GM18499 (cell line): ENCODE data around the gene FAM13A.

ENCODE experiments used
- ATAC-seq: cut with Tn5 transposase; IDR thresholded peaks from one replicate; pipeline ENCODE4 v1.9.1; 2021; ENCODE audit warnings: moderate number of reproducible peaks; ENCODE audit not compliant: insufficient read depth, unreplicated experiment

FAM13A gene

DNA sequence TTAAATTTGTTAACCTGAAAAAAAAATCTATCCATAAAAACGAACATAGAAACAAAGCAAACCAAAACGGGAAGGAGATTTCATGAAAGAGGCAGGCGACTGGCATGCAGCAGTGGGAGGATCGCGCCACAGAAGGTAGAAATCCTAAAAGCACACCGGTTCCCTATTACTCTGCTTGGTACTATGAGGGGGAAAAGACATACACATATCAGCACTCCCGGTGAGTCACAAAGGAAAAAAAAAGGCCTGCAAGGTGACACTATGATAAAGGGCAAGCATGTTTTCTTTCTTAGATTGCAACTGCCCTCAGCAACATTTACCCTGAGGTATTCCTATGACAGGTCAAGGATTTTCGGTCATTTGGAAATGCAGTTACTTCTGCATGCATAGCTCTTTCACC is 298.7 kb downstream of the FAM13A start:
- no peak for ATAC-seq

DNA sequence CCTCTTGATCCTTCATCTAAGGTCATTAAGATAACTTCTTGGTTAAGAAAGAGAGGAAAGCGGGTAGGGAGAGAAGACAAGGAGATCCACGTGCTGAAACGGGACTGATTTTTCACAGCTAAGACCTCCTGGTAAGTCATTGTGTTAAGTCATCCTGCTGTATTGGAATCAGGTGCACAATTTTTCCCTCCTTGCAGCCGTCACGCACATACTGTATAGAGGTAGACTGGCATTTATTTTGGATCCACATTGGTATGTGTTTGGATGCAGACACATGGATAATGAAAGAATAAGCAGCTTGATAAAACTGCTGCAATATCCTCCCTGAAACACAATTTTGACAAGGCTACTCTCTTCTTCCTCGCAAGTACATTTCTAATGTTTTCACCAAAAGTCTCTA is 299.2 kb downstream of the FAM13A start:
- no peak for ATAC-seq

DNA sequence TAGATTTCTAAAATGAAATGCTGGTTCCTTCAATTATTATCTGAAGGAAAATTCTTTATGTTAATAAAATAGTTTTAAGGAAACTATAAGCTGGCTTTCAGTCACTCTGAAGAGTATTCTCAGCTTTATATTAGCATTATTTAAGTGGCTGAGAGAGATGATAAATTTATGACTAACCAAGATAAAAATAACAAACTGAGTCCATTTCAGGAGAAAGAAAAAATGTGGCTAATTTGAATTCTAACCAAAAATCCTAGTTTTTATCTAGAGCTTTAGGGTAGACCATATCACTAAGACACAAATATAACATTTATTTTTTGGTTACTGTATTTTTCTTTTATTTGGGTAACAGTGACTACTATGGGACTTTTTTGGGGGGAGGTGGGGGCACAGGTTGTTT is 299.9 kb downstream of the FAM13A start:
- ATAC-seq = no peak

DNA sequence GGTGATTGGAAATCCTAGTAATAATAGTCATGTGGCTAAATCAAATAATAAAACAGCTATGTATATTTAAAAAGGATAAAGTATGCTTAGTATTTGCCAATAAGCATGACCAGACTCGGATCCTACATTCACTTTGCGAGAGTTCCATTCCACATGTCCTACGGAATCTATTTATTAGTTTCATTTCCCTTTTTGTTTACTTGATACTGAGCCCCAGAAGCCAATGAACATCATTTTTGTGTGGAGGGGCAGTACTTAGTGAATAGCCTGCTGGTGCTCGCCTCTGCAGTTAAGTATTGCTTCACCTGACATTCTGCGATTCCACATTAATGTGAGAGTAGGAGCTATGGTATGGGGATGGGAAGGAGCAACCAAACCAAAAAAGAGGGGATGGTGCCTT is 300.8 kb downstream of the FAM13A start:
- ATAC-seq = no peak

DNA sequence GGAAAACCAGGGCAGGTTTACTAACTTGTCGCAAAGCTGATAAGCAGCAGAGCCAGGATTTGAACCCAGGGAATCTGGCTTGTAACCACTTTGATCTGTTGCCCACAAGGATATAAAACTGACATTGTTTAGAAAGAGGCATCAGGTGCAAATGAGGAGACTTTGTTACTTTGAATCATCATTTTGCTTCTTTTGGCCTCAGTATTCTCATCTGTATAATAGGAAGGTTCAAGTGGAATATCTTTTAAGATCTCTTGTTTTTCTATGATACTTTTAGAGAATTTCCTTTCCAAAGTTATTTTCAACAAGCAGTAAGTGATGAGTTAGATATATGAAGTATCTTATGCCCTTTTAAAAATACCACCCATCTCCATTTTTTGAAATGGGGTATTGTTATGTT is 301.5 kb downstream of the FAM13A start:
- no peak for ATAC-seq

DNA sequence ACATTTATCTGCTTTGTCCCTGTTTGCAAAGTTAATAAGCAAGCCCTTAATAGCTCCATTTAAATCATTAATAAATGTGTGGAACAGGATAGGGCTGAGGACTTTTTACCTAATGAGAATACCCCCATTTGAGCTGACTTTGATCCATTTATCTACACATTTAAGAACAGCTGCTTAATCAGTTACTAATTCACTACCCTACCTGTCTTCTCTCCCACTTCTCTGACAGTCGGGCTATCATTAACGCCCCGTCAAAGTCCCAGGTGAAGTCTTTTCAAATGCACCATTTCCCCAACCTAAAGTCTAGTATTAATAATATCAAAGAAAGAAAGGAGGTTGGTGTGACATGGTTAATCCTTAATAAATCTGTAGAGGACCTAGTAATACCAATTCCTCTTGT is 302.2 kb downstream of the FAM13A start:
- ATAC-seq = no peak

DNA sequence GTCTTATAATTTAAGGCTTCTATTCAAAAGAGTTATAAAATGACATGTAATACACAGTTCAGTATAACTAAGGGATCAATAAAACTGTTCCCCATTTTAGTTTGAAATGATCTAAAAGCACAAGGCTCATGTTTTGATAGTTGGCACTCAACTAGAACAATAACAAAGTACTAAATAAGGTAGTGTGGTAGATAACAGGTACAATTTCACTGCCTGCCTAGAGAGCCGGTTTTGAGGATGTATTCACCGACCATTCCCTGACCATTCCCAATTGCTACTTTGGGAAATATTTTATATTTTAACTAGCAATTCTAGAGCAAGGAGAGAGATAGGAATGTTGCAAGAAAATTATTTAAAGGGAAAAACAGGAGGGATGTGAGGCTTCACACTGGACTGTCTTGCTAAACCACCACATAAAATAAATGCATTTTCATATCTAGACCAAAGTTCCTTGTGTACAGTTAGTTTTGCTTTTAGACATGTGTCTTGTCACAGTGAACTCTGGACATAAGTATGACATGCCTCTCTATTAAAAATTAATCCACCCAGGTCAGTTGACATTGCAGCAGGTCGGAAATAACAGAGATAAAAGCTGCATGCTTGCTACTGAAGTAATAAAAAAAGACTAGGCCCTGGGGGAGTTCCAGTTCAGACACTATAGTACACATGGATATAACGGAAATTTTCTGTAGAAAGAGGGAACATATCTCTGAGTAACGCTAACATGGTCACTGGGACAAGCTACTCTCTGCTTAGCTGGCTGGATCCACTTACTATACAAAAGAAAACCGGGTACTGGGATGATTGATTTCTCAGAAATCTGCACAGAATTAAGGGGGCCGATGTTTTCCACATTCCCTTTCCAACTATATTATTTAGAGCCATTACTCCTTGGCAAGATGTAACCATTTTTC is 303.1 kb downstream of the FAM13A start:
- ATAC-seq = no peak

DNA sequence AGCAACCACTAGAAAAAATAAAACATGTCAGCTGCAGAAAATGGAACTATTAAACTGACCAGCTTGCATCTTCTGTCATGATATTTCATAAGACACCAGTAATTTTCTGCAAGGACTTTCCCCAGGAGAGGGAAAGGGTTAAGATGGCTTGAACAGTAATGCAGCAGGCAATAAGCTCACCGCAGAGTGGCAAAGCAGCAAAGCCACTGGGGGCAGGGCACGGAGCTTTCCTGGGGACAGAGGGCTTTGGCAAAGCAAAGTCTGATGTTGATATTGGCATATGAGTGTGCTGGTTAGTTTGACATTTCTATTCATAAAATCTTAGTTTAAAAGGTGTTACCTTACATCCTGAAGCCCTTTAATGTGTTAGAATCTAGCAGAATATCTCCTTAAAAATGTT is 304.2 kb downstream of the FAM13A start:
- no peak for ATAC-seq

DNA sequence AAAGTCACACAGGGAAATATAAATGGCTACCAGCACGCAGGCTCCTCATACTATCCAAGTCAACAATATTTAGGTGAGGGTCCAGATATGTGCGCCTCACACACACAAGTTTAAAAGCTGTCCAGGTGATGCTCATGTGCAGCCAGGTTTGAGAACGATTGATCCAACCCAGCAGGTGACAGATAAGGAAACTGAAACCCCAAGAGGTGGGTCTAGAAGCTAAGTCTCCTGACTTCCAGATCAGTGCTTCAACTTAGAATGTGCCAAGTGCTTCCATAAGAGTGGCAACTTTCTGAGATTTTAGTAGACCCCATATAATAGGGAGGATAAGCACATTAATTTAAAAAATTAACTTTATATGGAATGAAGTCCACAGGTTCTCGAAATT is 304.9 kb downstream of the FAM13A start:
- ATAC-seq = no peak

DNA sequence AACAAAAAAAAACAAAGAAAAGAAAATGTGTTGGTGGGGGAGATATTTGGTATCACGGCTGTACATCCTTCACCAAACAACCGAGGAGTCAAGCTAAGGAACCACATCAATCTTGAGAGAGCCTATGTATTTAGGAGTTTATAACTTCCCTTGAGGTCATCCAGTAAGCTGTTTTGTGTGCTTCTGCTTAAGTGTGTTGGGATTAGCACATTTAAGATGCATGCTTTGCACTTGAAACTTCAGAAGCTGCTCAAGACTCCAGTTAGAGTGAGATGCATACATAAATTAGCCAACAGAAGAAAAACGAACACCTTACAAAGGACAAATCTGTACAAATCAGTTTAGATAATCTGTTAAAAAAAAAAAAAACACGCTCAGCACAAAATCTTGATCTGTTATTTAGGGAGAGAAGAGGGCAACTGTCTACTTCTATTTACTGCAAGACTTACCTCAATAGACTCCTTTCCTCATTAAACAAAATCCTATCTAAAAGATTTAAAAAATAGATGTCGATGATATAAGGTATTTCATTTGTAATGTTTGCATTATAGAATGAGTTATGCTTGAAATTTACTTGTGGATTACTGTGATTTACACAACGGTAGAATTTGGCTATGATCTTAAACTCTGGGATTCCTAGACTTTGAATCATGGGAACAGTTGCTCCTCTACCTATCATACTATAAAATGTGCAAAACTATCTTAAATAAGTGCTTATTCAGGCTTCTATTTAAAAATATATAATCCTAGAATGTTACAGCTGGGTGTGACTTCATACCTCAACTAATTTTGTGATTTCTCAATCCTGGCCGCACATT is 305.5 kb downstream of the FAM13A start:
- ATAC-seq = no peak

DNA sequence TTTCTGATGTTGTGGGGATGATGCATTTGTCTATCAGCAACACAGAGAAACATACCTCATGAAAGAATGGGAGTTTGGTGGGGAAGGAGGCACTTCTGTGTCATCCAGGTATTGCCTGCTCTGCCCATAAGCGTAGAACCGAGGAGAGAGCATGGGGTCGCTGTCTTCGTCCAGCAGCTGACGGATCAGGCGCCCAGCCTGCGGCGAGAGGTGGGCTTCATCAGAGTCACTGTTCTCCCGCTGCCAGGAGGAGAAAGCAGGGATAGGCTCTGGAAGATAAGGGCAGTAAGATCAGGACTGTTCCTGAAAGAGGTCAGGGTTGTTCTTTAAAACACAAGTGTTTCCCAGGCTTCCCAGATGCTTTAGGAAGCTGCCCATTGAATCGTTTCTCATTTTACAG is 306.6 kb downstream of the FAM13A start:
- ATAC-seq = no peak

DNA sequence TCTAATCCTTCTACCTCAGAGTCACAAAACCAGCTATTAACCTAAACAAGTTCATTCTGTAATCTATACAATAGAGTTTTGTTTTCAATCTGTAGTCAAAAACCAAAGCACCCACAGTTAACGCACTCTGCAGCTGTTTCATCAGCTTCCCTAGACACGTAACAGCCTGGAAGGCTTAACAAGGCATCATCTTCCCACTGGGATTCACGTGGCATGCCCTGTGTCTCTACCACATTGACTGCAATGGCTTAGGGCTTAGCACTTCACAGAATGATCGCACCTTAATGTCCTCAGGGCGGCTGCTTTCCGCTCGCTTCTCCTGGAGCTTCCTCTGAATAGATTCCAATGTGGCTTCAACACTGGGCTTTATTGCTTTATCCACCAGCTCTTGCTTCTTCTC is 309.6 kb downstream of the FAM13A start:
- ATAC-seq = no peak

DNA sequence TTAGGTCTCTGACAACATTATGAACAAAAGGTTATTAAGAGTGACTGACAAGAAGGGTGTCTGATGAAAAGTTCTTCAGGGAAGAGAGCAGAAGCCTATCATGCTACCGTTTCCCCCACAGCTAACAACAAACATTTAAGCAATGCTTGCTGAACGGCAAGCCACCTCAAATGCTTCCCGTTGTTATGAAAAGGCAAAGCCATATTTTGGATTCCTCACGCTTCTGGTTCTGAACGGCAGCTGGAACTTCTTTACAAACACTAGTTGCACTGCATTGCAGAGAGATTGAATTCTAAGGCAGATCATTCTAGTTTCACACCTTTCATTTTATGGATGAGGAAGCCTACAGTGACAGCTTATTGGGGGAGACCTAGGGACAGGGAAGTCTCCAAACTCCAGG is 310.8 kb downstream of the FAM13A start:
- no peak for ATAC-seq

DNA sequence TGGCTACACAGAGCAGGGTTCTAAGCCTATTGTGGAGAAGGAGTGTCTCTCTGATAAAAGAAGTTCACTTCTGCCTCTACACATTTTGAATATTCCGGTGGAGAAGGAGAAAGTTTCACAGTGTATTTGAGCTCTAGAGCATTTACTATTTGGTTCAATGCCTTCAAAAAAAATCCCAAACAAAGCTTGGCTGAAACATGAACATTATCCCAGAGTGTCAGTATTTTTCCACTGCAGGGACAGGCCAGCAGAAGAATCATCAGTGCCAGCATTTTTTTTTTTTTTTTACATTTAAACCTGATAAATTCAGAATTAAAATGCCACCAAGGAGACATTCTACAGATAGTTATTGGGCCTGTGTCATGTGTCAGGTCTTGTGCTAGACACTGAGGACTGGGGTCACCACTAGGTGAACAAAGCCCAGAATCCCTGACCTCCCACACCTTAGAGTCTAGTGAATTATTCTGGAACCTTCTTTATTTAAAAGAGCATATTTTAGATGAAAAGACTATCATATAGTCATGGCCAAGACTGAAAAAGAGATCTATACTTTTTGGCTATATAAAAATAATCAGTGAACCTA is 311.3 kb downstream of the FAM13A start:
- no peak for ATAC-seq

DNA sequence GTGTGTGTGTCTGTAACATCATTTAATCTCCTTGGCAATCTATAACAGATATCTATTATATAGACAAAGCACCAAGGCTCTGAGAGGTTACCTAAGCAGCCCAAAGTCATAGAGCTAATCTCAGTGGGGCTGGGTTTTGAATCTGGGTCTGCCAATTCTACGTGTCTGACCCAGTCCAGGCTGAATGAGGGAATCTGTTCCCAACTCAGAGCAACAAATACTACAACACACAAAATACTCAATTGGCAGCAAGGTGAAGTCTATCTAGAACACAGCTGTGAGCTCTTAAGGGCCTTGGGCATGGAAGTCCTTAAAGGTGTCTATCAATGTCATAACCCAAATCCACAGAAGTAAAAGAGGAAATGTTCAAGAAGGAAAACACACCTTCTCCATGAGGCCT is 311.8 kb downstream of the FAM13A start:
- ATAC-seq = no peak

DNA sequence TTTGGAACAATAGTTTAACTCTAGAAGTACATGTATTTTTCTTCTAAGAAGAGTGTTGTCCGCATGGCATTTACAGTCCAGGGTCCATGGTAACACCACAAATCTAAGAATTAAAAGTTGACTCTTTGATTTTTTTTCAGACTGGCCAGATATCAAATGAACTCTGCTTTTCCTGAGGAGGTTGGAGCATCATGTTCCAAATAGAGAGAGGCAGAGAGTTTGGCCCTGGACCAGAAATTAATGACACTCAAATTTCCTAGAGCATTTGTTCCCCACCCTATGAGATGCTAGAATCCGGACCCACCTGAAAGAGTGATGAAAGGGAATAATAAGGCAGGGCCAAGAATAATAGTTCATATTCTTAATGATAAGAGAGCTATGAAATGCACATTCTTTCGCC is 312.4 kb downstream of the FAM13A start:
- no peak for ATAC-seq

DNA sequence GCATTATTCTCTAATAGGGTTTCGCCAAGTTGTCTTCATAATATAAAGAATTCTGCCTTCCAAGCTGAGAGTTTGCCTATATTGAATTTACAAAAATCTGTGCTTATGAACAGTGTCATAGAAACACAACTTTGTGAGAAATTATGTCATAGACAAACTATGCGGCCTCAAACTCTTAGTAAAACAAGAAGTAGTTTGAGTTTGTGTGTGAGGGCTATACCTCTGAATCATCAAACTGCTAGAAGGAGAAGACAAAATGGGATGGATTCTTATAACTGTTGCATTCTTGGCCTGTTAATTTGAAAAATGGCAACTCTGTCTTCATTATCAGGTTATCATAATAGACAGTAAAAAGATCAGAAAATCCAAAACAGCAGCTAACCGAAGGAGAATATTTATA is 313.3 kb downstream of the FAM13A start:
- no peak for ATAC-seq

DNA sequence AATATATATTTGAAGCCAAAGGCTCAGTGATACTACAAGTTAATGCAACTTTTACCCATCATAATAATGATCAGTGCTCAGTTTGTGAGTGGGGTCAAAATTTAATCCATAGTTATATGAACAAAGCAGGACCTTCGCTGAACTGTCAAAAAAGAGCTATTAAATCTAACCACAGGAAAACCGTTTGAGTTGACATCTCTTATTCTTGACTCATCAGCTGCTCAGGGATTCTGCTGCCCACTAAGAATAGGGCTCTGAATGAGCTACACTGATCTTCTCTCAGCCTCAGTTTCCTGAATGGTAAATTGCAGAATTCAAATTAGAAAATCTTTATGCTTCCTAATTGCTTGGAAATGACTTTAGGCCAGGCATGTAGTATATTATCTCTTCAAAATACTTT is 314.4 kb downstream of the FAM13A start:
- ATAC-seq = no peak

DNA sequence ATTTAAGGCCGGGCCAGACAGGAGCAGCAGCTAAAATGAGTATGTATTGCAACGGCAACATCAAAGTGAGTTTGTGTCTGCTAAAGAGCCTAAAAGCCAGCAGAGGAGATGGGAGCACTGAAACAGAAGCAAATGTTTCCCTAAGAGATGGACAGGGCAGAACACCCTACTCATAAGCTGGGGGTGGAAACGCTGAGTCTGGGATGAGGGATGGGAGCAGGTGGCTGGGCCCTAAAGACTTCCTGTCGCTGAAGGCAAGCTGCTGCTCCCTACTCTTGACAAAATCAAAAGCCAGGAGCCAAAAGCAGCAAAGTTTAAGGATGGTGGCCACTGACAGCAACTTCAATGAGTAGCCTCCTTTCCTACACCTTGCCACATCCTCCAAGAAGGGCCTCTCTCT is 318.8 kb downstream of the FAM13A start:
- ATAC-seq = no peak

DNA sequence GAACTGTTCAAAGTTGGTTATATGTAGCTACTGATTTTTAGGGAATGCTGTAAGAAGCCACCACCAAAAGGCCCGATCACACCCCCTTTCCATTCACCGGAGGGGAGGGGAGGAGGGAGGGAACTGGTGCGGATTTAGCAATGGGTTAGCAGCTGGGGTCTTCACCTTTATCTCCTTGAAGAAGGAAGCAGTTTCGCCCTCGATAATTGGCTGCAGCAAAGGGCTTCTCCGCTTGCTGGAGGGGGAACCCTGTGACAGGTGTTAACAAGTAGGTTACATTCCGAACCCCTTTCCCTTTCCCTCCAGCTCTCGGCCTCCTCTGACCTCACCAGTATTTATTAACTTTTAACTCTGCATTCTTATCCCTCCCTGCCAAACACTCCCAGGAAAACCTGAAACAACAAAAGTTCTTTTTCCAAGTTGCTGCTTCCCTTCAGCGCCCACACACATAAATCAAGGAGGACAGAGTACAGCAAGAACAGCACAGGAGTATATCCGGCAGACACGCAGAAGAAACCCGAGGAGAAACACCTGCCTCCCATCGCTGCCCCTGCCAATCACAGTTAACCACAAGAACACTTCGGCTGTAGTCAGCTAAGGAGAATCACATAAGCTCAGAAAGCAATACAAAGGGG is 319.6 kb downstream of the FAM13A start:
- no peak for ATAC-seq

DNA sequence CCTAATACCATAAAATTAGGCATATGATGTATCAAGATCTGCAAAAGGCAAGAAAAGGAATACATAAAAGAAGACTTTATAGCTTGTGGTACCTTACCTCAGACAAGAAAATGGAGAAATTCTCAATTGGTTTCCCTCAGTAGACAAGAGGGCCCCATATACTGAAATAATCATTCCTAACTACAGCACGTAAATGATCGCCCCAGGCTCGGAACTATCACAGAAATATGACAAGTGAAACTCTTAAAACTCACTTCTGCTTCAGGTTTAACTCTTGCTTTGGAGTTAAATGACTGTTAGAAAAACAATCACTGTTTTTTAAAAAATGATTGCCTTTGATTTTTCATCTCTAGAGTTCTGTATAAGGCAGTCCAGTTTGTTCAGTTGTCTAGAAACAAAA is 320.7 kb downstream of the FAM13A start:
- ATAC-seq = no peak
